HAP-1 (cell line): Measurements from ENCODE around the gene CD19.
"Not testable (repeated sequence)": the region's sequence is repeated elsewhere in the genome, so short reads cannot be mapped to it uniquely, and the experiment has no call there.

Experiments
- DNase-seq, 2 experiments: peaks; one replicate each; pipeline ENCODE4 v3.0.0-alpha.2; 2016 to 2020; ENCODE audit warnings: low spot score in 2 of 2
- H3K27me3 ChIP-seq: fragments of 250-450 bp; sonication (Bioruptor Pico); 2 replicates; pipeline ENCODE4 v1.5.1; 2020; ENCODE audit warnings: low read depth, mild to moderate bottlenecking, moderate library complexity
- H3K36me3 ChIP-seq: fragments of 250-450 bp; sonication (Bioruptor Pico); replicated peaks from 2 replicates; pipeline ENCODE4 v1.5.1; 2020; ENCODE audit warnings: mild to moderate bottlenecking
- H3K4me1 ChIP-seq: fragments of 250-450 bp; sonication (Bioruptor Pico); 2 replicates; pipeline ENCODE4 v1.5.1; 2020; ENCODE audit warnings: mild to moderate bottlenecking
- H3K4me3 ChIP-seq: fragments of 250-450 bp; sonication (Bioruptor Pico); 2 replicates; pipeline ENCODE4 v1.5.1; 2020; ENCODE audit warnings: mild to moderate bottlenecking, moderate library complexity
- H3K9me3 ChIP-seq: fragments of 250-450 bp; sonication (Bioruptor Pico); 2 replicates; pipeline ENCODE4 v1.5.1; 2020; ENCODE audit warnings: mild to moderate bottlenecking, moderate library complexity
- in situ Hi-C: fragments of 300-500 bp; cut with MboI; formaldehyde crosslinking; loops from 3 replicates; pipeline ENCODE4 v1.14.3; 2020; ENCODE audit warnings: low sequenced_read_pairs, inconsistent platforms, mixed read lengths

Gene CD19

GRCh38 chr16:28967156-28967555 lies 35.4 kb downstream of the CD19 start:
- Histone ChIP-seq H3K4me3 (no peak overlapping the region), H3K27me3 (no peaks in the 10 kb centered on the region), H3K9me3 (no peaks in the 10 kb centered on the region), H3K4me1 (no peaks in the 10 kb centered on the region), H3K36me3 (peaks cover 33% of the 10 kb centered on the region)
- DNase-seq = no peak
- in situ Hi-C loops = no loop called here

GRCh38 chr16:28969696-28970095 lies 37.9 kb downstream of the CD19 start:
- H3K36me3 ChIP-seq, H3K27me3 ChIP-seq, DNase-seq, H3K4me3 ChIP-seq, in situ Hi-C loops, H3K4me1 ChIP-seq, H3K9me3 ChIP-seq: not testable (repeated sequence)

GRCh38 chr16:28974007-28974436 lies 42.3 kb downstream of the CD19 start:
- H3K9me3 ChIP-seq = no peaks in the 10 kb centered on the region
- in situ Hi-C loops = no loop called here
- H3K27me3 ChIP-seq = no peaks in the 10 kb centered on the region
- H3K4me1 ChIP-seq = peaks cover 3% of the 10 kb centered on the region; the same call in 1 of the 2 replicates
- DNase-seq = peak; percentile 71 to 81
- H3K36me3 ChIP-seq = no peaks in the 10 kb centered on the region
- peak overlapping the region; percentile 96 for H3K4me3 ChIP-seq

GRCh38 chr16:28974437-28975157 lies 42.8 kb downstream of the CD19 start, which contains the start of gene SPNS1:
Gene SPNS1 (plus strand): TSS chr16:28974778. CDS start chr16:28975152, 374 bp downstream.
- no peaks in the 10 kb centered on the region for H3K9me3 ChIP-seq
- DNase-seq = peak; percentile 95 to 97
- peak within 1 kb of the TSS; percentile 96 for H3K4me3 ChIP-seq
- H3K4me1 ChIP-seq = peaks cover 3% of the 10 kb centered on the region; the same call in 1 of the 2 replicates
- no peaks in the 10 kb centered on the region for H3K27me3 ChIP-seq
- H3K36me3 ChIP-seq = no peaks in the 10 kb centered on the region
- in situ Hi-C loops = no loop called here

GRCh38 chr16:28975158-28975599 lies 43.4 kb downstream of the CD19 start:
- H3K27me3 ChIP-seq = no peaks in the 10 kb centered on the region
- no peaks in the 10 kb centered on the region for H3K36me3 ChIP-seq
- no peaks in the 10 kb centered on the region for H3K9me3 ChIP-seq
- no peak for DNase-seq
- in situ Hi-C loops = no loop called here
- peak overlapping the region; percentile 96 for H3K4me3 ChIP-seq
- H3K4me1 ChIP-seq = peaks cover 3% of the 10 kb centered on the region; the same call in 1 of the 2 replicates

- Histone ChIP-seq H3K4me3 (no peak overlapping the region), H3K9me3 (no peaks in the 10 kb centered on the region), H3K4me1 (peaks cover 3% of the 10 kb centered on the region; the same call in 1 of the 2 replicates), H3K27me3 (no peaks in the 10 kb centered on the region), H3K36me3 (peaks cover 7% of the 10 kb centered on the region; the same call in 1 of the 2 replicates)
- in situ Hi-C loops = no loop called here
- DNase-seq = peak in 1 of 2 experiments; percentile 35
These were observed 46.2 kb downstream of the CD19 start for GRCh38 chr16:28977703-28978662.

- H3K27me3 ChIP-seq, H3K4me1 ChIP-seq, in situ Hi-C loops, DNase-seq, H3K4me3 ChIP-seq, H3K9me3 ChIP-seq, H3K36me3 ChIP-seq: not testable (repeated sequence)
These were observed 48.6 kb downstream of the CD19 start for GRCh38 chr16:28980330-28980729.

GRCh38 chr16:28980929-28981328 lies 49.2 kb downstream of the CD19 start:
- no peak overlapping the region for H3K4me3 ChIP-seq
- peaks cover 7% of the 10 kb centered on the region; the same call in 1 of the 2 replicates for H3K36me3 ChIP-seq
- in situ Hi-C loops = no loop called here
- no peaks in the 10 kb centered on the region for H3K27me3 ChIP-seq
- H3K4me1 ChIP-seq = no peaks in the 10 kb centered on the region
- DNase-seq = no peak
- no peaks in the 10 kb centered on the region for H3K9me3 ChIP-seq

- Histone ChIP-seq H3K9me3 (no peaks in the 10 kb centered on the region), H3K27me3 (no peaks in the 10 kb centered on the region), H3K36me3 (peaks cover 7% of the 10 kb centered on the region; the same call in 1 of the 2 replicates), H3K4me1 (no peaks in the 10 kb centered on the region), H3K4me3 (no peak overlapping the region)
- in situ Hi-C loops = no loop called here
- DNase-seq = peak in 1 of 2 experiments; percentile 45
These were observed 49.7 kb downstream of the CD19 start for GRCh38 chr16:28981517-28981916.

- Histone ChIP-seq H3K4me1 (no peaks in the 10 kb centered on the region), H3K27me3 (no peaks in the 10 kb centered on the region), H3K4me3 (no peak overlapping the region), H3K9me3 (no peaks in the 10 kb centered on the region), H3K36me3 (peaks cover 7% of the 10 kb centered on the region; the same call in 1 of the 2 replicates)
- DNase-seq = no peak
- in situ Hi-C loops = no loop called here
These were observed 50.6 kb downstream of the CD19 start for GRCh38 chr16:28982418-28982817.

GRCh38 chr16:28982949-28983348 lies 51.2 kb downstream of the CD19 start:
- no peaks in the 10 kb centered on the region for H3K4me1 ChIP-seq
- no peaks in the 10 kb centered on the region for H3K9me3 ChIP-seq
- no peaks in the 10 kb centered on the region for H3K27me3 ChIP-seq
- peaks cover 7% of the 10 kb centered on the region; the same call in 1 of the 2 replicates for H3K36me3 ChIP-seq
- in situ Hi-C loops = no loop called here
- no peak overlapping the region for H3K4me3 ChIP-seq
- no peak for DNase-seq

GRCh38 chr16:28983644-28984043 lies 51.9 kb downstream of the CD19 start:
- Histone ChIP-seq H3K4me1 (no peaks in the 10 kb centered on the region), H3K4me3 (no peak overlapping the region), H3K9me3 (no peaks in the 10 kb centered on the region), H3K27me3 (no peaks in the 10 kb centered on the region), H3K36me3 (peaks cover 7% of the 10 kb centered on the region; the same call in 1 of the 2 replicates)
- no peak for DNase-seq
- in situ Hi-C loops = no loop called here

GRCh38 chr16:28984091-28984490 lies 52.3 kb downstream of the CD19 start:
- in situ Hi-C loops = no loop called here
- no peaks in the 10 kb centered on the region for H3K9me3 ChIP-seq
- DNase-seq = no peak
- H3K36me3 ChIP-seq = peaks cover 7% of the 10 kb centered on the region; the same call in 1 of the 2 replicates
- no peaks in the 10 kb centered on the region for H3K4me1 ChIP-seq
- no peaks in the 10 kb centered on the region for H3K27me3 ChIP-seq
- no peak overlapping the region for H3K4me3 ChIP-seq
